Keratinocyte (primary cell): ENCODE results near the gene VTCN1. TPM values are rescaled to one million over a fixed set of nuclear protein-coding genes. Genes with fewer than 3 reads are reported as not detected.

Experiments used
- DNase-seq: peaks from one replicate; pipeline ENCODE4 v3.0.0-alpha.2; 2011; ENCODE audit warnings: low read depth, missing footprints, low spot score
- FAIRE-seq: peaks from 2 replicates; lab custom pipeline; 2011; peaks lifted over from hg19 to GRCh38; lab: Jason Lieb, UNC
- H2AFZ ChIP-seq: 2 replicates; pipeline ENCODE4 v1.6.0; 2012; ENCODE audit warnings: low read length, control low read depth, inconsistent platforms; ENCODE audit not compliant: control insufficient read depth
- H3K27ac ChIP-seq: 2 replicates; pipeline ENCODE4 v1.5.1; 2011; ENCODE audit warnings: low read length; ENCODE audit not compliant: control insufficient read depth, insufficient read depth
- H3K27me3 ChIP-seq: 3 replicates; pipeline ENCODE4 v1.6.0; 2011; ENCODE audit warnings: low read length; ENCODE audit not compliant: control insufficient read depth, insufficient read depth; ENCODE audit errors: extremely low read depth
- H3K36me3 ChIP-seq, 2 experiments: 2 replicates in 1 of 2; 3 replicates in 1 of 2; pipeline ENCODE4 v1.5.1; 2011; ENCODE audit warnings: low read length in 2 of 2, mild to moderate bottlenecking in 1 of 2; ENCODE audit not compliant: control insufficient read depth in 2 of 2, insufficient read depth in 2 of 2; ENCODE audit errors: extremely low read depth in 1 of 2
- H3K4me1 ChIP-seq: 3 replicates; pipeline ENCODE4 v1.5.1; 2011; ENCODE audit warnings: low read length; ENCODE audit not compliant: control insufficient read depth, insufficient read depth; ENCODE audit errors: extremely low read depth
- H3K4me2 ChIP-seq: 3 replicates; pipeline ENCODE4 v1.6.0; 2011; ENCODE audit warnings: low read depth, low read length; ENCODE audit not compliant: control insufficient read depth, insufficient read depth; ENCODE audit errors: extremely low read depth
- H3K4me3 ChIP-seq, 3 experiments: fragments of 200-600 bp in 1 of 3; sonication (generic) in 1 of 3; 2 replicates in 2 of 3; 3 replicates in 1 of 3; pipeline ENCODE4 v1.5.1; 2011 to 2016; ENCODE audit warnings: low read length in 3 of 3, mild to moderate bottlenecking in 3 of 3, control low read depth in 2 of 3, inconsistent platforms in 1 of 3, low read depth in 1 of 3, mixed read lengths in 1 of 3, mixed run types in 1 of 3, moderate library complexity in 1 of 3; ENCODE audit not compliant: control insufficient read depth in 2 of 3, insufficient read depth in 2 of 3; ENCODE audit errors: extremely low read depth in 1 of 3
- H3K79me2 ChIP-seq: 2 replicates; pipeline ENCODE4 v1.6.0; 2012; ENCODE audit warnings: low read length; ENCODE audit not compliant: control insufficient read depth, insufficient read depth
- H3K9ac ChIP-seq: 3 replicates; pipeline ENCODE4 v1.6.0; 2011; ENCODE audit warnings: low read length; ENCODE audit not compliant: control insufficient read depth, insufficient read depth; ENCODE audit errors: extremely low read depth
- H3K9me1 ChIP-seq: 3 replicates; pipeline ENCODE4 v1.6.0; 2011; ENCODE audit warnings: low read length; ENCODE audit not compliant: control insufficient read depth, insufficient read depth; ENCODE audit errors: extremely low read depth
- H3K9me3 ChIP-seq: 2 replicates; pipeline ENCODE4 v1.5.1; 2012; ENCODE audit warnings: low read depth, low read length; ENCODE audit not compliant: control insufficient read depth
- H4K20me1 ChIP-seq: 3 replicates; pipeline ENCODE4 v1.6.0; 2011; ENCODE audit warnings: low read length; ENCODE audit not compliant: control insufficient read depth, insufficient read depth; ENCODE audit errors: extremely low read depth
- EZH2 ChIP-seq: IDR thresholded peaks from one replicate; pipeline ENCODE4 v1.6.1; 2012; ENCODE audit warnings: inconsistent platforms, mild to moderate bottlenecking, low read length, moderate library complexity
- dilution Hi-C: fragments of 300-500 bp; cut with MboI; formaldehyde crosslinking; loops from one replicate; pipeline ENCODE4 v1.7.0; 2020; ENCODE audit warnings: low sequenced_read_pairs; ENCODE audit not compliant: extremely low pct_ligation_motif_present
- polyA plus RNA-seq, 5 experiments: library from polyadenylated mRNA; depleted of rRNA in 3 of 5; stranded (reverse) in 3 of 5; stranded (forward) in 1 of 5; unstranded in 1 of 5; fragments of >200 nt; gene quantifications; 1 replicate in 1 of 5; 2 replicates in 3 of 5; 3 replicates in 1 of 5; pipeline versions ENCODE4 v1.2.1 to v1.2.3, GENCODE V29; 2011 to 2012; ENCODE audit warnings: missing spikeins in 2 of 5, low read depth in 1 of 5, low replicate concordance in 1 of 5
- TF ChIP-seq, protein P1 (sequence below), 3 experiments: IDR thresholded peaks in 1 of 3; conservative IDR thresholded peaks in 1 of 3; optimal IDR thresholded peaks in 1 of 3; 2 replicates in 2 of 3; 3 replicates in 1 of 3; pipeline versions ENCODE3 to v1.5.1; 2011; ENCODE audit warnings: low read length in 3 of 3, mild to moderate bottlenecking in 3 of 3, moderate library complexity in 2 of 3, control low read depth in 1 of 3, inconsistent platforms in 1 of 3; ENCODE audit not compliant: insufficient read depth in 2 of 3; ENCODE audit errors: extremely low read depth in 1 of 3

Gene VTCN1
- polyA plus RNA-seq, 1 donor (not counting 4 experiments of a cell fraction or from before 2014, with no cell fraction given) = not detected

DNA sequence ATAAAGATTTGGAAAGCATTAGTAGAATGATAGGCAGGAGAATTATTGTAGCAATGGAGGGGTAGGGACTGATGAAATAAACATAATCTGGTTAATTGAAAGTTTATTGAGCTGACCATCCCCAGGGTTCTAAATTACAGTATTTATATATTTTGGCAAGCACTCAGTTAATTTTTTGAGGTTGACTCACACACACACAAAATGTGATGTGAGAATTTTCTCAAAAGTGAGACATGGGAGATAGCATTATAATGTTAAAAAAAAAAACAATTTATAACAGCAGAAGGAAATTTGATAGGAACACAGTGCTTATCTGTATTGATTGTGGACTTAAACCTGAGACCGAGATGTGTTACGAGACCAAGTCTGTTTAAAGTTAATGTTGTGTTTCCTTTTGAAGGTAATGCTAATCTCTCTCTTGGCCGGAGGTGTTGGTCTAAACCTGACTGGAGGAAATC, 113.7 kb downstream of the VTCN1 start:
- Histone ChIP-seq H3K4me3 (no peak overlapping the region), H3K4me2 (no peak overlapping the region), H3K9me1 (no peaks in the 10 kb centered on the region), H3K27me3 (no peaks in the 10 kb centered on the region), H3K27ac (no peak overlapping the region), H3K9ac (no peak overlapping the region), H2AFZ (no peak overlapping the region), H3K9me3 (no peaks in the 10 kb centered on the region), H3K36me3 (peaks cover 3 to 28% of the 10 kb centered on the region in 2 experiments), H3K4me1 (peaks cover 23% of the 10 kb centered on the region), H3K79me2 (no peaks in the 10 kb centered on the region), H4K20me1 (no peaks in the 10 kb centered on the region)
- FAIRE-seq (no peak), DNase-seq (no peak)
- dilution Hi-C loops = no loop called here
- TF ChIP-seq EZH2 = no peak
- TF ChIP-seq, protein P1, sequence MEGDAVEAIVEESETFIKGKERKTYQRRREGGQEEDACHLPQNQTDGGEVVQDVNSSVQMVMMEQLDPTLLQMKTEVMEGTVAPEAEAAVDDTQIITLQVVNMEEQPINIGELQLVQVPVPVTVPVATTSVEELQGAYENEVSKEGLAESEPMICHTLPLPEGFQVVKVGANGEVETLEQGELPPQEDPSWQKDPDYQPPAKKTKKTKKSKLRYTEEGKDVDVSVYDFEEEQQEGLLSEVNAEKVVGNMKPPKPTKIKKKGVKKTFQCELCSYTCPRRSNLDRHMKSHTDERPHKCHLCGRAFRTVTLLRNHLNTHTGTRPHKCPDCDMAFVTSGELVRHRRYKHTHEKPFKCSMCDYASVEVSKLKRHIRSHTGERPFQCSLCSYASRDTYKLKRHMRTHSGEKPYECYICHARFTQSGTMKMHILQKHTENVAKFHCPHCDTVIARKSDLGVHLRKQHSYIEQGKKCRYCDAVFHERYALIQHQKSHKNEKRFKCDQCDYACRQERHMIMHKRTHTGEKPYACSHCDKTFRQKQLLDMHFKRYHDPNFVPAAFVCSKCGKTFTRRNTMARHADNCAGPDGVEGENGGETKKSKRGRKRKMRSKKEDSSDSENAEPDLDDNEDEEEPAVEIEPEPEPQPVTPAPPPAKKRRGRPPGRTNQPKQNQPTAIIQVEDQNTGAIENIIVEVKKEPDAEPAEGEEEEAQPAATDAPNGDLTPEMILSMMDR (optimal IDR thresholded peaks at IDR 0.05 in 1 of 3, IDR thresholded peaks at IDR 0.05 in 1 of 3, conservative IDR thresholded peaks at IDR 0.05 in 1 of 3; ENCODE audit: extremely low read depth in 1 of 3, insufficient read depth in 2 of 3, low read length in 3 of 3) = no peak

DNA sequence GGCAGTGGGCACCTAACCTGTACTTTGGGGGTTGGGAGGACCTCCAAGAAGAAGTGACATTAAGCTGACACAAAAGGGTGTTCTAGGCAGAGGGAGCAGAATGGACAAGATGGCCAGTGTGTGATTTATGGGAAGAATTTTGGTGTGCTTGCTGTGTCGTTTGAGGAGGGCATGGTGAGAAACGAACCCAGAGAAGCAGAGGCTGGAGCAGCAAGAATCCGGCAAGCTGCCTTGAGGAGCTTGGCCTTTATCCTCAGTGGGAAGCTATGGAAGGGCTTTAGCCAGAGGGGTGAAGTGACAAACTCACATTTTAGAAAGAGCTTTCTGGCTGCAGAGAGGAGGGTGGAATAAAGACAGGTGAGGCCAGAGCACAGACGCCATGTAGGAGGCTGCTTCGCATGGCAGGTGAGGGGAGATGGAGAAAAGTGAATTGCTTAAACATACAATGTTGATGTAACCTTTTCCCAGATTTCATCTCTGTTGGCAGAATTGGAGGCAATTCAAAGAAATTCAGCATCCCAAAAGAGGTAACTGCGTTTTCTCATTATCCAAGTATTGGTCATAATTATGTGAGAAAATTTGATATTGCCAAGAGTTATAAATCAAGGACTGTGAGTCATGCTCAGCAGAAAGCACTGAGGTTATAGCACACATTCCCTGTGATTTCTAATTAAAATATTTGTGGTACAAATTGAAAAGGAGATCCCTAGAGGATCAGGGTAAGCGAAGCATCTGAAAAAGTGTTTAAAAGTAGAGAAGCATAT, 115.7 kb downstream of the VTCN1 start:
- no peaks in the 10 kb centered on the region for H4K20me1 ChIP-seq
- H3K4me1 ChIP-seq = peaks cover 23% of the 10 kb centered on the region
- no peak overlapping the region for H3K4me2 ChIP-seq
- no peaks in the 10 kb centered on the region for H3K27me3 ChIP-seq
- H2AFZ ChIP-seq = no peak overlapping the region
- peak overlapping the region; percentile 92 for H3K27ac ChIP-seq
- H3K9ac ChIP-seq = no peak overlapping the region
- dilution Hi-C loops = no loop called here
- no peaks in the 10 kb centered on the region for H3K9me1 ChIP-seq
- no peak overlapping the region for H3K4me3 ChIP-seq
- H3K9me3 ChIP-seq = no peaks in the 10 kb centered on the region
- no peak for TF ChIP-seq EZH2
- TF ChIP-seq, protein P1 (optimal IDR thresholded peaks at IDR 0.05 in 1 of 3, IDR thresholded peaks at IDR 0.05 in 1 of 3, conservative IDR thresholded peaks at IDR 0.05 in 1 of 3; ENCODE audit: extremely low read depth in 1 of 3, insufficient read depth in 2 of 3, low read length in 3 of 3) = no peak
- DNase-seq (no peak), FAIRE-seq (no peak)
- peaks cover 5 to 29% of the 10 kb centered on the region in 2 experiments for H3K36me3 ChIP-seq
- no peaks in the 10 kb centered on the region for H3K79me2 ChIP-seq
